GM12864 (cell line): ENCODE measurements around the gene RALGAPA2.
A peak's percentile ranks its signal among the peaks of the same experiment; 100 is the strongest.

Source experiments
- DNase-seq: peaks from one replicate; pipeline ENCODE4 v3.0.0-alpha.2; 2011; ENCODE audit warnings: low read depth
- H3K4me3 ChIP-seq: 2 replicates; pipeline ENCODE4 v1.5.1; 2011; ENCODE audit warnings: mild to moderate bottlenecking, low read depth, low read length, control low read depth
- CTCF ChIP-seq: IDR thresholded peaks from 2 replicates; pipeline ENCODE4 v1.5.1; 2011; ENCODE audit warnings: low read depth, mild to moderate bottlenecking, moderate library complexity, low read length, control low read depth, inconsistent platforms; ENCODE audit errors: missing control alignments

Gene RALGAPA2

GRCh38 chr20:20436689-20437088, 275.8 kb downstream of the RALGAPA2 start:
- TF ChIP-seq CTCF = no peak
- H3K4me3 ChIP-seq = no peak overlapping the region
- DNase-seq = no peak

DNA sequence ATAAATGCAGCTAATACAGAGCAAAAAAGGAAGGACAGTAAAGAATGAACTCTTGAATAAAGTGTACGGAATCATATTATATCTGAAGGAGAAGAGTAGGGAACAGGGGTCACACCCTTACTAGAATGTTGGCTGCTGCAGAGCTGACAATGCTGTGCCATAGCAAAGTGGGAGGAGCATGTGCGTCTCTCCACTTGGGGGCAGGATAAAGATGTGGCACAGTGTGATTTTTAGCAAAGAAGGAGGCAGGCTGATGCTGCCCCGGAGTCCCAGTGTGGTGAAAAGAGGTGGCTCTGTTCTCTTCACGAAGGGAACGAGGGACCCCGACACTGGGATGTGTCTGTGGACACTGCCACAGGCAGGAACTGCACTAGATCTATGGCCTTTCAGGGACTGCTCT, 277.0 kb downstream of the RALGAPA2 start:
- no peak for DNase-seq
- H3K4me3 ChIP-seq = no peak overlapping the region
- peak; percentile 2 for TF ChIP-seq CTCF

- H3K4me3 ChIP-seq = no peak overlapping the region
- TF ChIP-seq CTCF = no peak
- no peak for DNase-seq
These were observed 279.7 kb downstream of the RALGAPA2 start for GRCh38 chr20:20432618-20433286.

- TF ChIP-seq CTCF = no peak
- H3K4me3 ChIP-seq = no peak overlapping the region
- no peak for DNase-seq
These were observed 282.4 kb downstream of the RALGAPA2 start for GRCh38 chr20:20430066-20430465.

- no peak overlapping the region for H3K4me3 ChIP-seq
- no peak for DNase-seq
- no peak for TF ChIP-seq CTCF
These were observed 284.4 kb downstream of the RALGAPA2 start for GRCh38 chr20:20428067-20428466.

GRCh38 chr20:20427227-20427864, 285.1 kb downstream of the RALGAPA2 start:
- H3K4me3 ChIP-seq = no peak overlapping the region
- no peak for DNase-seq
- TF ChIP-seq CTCF = no peak

- no peak for DNase-seq
- no peak overlapping the region for H3K4me3 ChIP-seq
- no peak for TF ChIP-seq CTCF
These were observed 285.9 kb downstream of the RALGAPA2 start for GRCh38 chr20:20426655-20426907.
